SK-N-MC (cell line): ENCODE data around the gene SLC2A2.

Source experiments
- EZH2 ChIP-seq: fragments of 200-600 bp; sonication (generic); IDR thresholded peaks from one replicate; pipeline ENCODE4 v1.6.1; 2017; ENCODE audit warnings: antibody characterized with exemption
- FOXP2 ChIP-seq: optimal IDR thresholded peaks from 2 replicates; pipeline ENCODE3; 2011; ENCODE audit warnings: mild to moderate bottlenecking, moderate library complexity; ENCODE audit not compliant: insufficient read depth; ENCODE audit errors: extremely low read length, control extremely low read depth
- POLR2AphosphoS5 ChIP-seq: IDR thresholded peaks from 2 replicates; pipeline ENCODE4 v1.6.1; 2012; ENCODE audit warnings: mild to moderate bottlenecking, low read depth, low read length, borderline replicate concordance

DNA sequence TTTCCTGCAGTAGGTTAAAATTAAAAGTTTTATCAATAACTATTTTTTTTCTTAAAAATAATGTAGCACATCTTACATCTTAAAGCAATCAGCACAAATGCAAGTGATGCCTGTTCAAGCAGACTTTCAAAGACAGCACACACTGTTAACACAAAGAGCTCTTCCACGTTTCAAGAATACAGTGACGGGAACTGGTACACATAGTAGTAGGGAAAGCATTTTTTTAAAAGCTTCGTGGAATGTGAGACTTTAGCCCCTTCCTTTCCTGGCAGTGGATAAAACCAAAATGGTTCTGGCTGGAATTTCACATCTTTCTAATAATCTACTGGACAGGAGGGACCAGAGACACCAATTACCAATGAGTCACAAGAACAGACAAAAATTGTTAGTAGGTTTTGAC lies 33.5 kb upstream of the SLC2A2 start:
- TF ChIP-seq EZH2 (no peak), POLR2AphosphoS5 (no peak), FOXP2 (no peak)
